ENCODE data around the gene CRYGC.
"Not testable (repeated sequence)": the region's sequence is repeated elsewhere in the genome, so short reads cannot be mapped to it uniquely, and the experiment has no call there.

CRYGC gene

DNA sequence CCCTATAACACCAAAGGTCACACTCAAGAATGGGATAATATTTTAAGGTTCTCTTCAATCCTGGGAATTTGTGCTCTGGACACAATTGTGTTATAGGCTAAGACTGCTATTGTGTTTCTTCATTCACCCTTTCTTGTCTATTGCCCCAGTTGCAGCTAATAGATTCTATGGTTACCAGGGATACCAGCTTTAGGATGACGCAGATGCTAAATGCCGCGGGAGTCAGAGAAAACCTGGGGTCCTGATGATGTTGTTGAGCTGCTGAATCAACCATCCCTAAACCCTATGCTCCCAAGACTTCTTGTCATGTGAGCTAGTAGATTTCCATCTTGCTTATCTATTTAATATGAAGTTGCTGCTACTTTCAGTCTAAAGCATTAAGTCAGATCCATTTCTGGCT, 10.7 kb downstream of the CRYGC start:
- Histone ChIP-seq H3K27ac (ENCODE audit: insufficient read depth, low read length, poor library complexity, severe bottlenecking) (no peak overlapping the region), H3K9me3 (ENCODE audit: control insufficient read depth, low read length) (no peaks in the 10 kb centered on the region), H3K4me1 (ENCODE audit: control insufficient read depth, insufficient read depth, low read length, poor library complexity, severe bottlenecking) (no peaks in the 10 kb centered on the region), H3K4me3 (ENCODE audit: insufficient read depth, low read depth, low read length, poor library complexity, severe bottlenecking) (no peak overlapping the region), H3K36me3 (ENCODE audit: control insufficient read depth, insufficient read depth, low read length) (no peaks in the 10 kb centered on the region), H3K27me3 (replicated peaks; ENCODE audit: control insufficient read depth, insufficient read depth, low read length, poor library complexity, severe bottlenecking) (no peaks in the 10 kb centered on the region)
- no peak for DNase-seq

DNA sequence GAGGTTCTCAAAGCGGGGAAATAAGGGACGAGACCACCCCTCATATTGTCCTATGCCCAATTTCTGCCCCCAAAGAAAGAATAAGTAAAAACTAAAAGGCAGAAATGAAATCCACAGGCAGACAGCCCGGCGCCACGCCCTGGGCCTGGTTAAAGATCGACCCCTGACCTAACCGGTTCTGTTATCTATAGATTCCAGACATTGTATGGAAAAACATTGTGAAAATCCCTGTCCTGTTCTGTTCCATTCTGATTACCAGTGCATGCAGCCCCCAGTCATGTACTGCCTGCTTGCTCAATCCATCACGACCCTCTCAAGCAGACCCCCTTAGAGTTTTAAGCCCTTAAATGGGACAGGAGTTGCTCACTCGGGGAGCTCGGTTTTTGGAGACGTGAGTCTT, 12.2 kb downstream of the CRYGC start:
- not testable (repeated sequence) for H3K9me3 ChIP-seq (ENCODE audit: control insufficient read depth, low read length); DNase-seq; H3K27me3 ChIP-seq (replicated peaks; ENCODE audit: control insufficient read depth, insufficient read depth, low read length, poor library complexity, severe bottlenecking); H3K4me1 ChIP-seq (ENCODE audit: control insufficient read depth, insufficient read depth, low read length, poor library complexity, severe bottlenecking); H3K36me3 ChIP-seq (ENCODE audit: control insufficient read depth, insufficient read depth, low read length); H3K4me3 ChIP-seq (ENCODE audit: insufficient read depth, low read depth, low read length, poor library complexity, severe bottlenecking); H3K27ac ChIP-seq (ENCODE audit: insufficient read depth, low read length, poor library complexity, severe bottlenecking)

DNA sequence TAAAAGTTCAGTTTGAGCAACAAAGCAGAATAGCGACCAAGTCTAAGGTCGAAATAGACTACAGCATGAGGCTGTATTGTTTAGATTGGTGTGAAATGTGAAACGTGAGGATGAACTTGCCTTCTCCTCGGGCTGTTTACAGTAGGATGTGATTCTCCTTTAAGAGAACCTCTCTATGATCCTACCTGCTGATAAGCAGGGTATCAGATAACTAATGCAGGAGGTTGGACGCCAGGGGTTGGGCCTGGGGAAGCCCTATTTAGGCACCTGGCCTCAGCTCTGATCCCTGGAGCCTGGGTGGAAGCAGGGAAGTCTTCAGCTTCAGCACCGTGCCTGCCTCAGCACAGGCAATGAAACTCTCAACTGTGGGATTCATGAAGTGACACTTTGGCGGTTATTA, 16.7 kb downstream of the CRYGC start:
- no peaks in the 10 kb centered on the region for H3K36me3 ChIP-seq (ENCODE audit: control insufficient read depth, insufficient read depth, low read length)
- H3K4me3 ChIP-seq (ENCODE audit: insufficient read depth, low read depth, low read length, poor library complexity, severe bottlenecking), result no peak overlapping the region
- H3K9me3 ChIP-seq (ENCODE audit: control insufficient read depth, low read length), result no peaks in the 10 kb centered on the region
- H3K4me1 ChIP-seq (ENCODE audit: control insufficient read depth, insufficient read depth, low read length, poor library complexity, severe bottlenecking), result no peaks in the 10 kb centered on the region
- H3K27me3 ChIP-seq (replicated peaks; ENCODE audit: control insufficient read depth, insufficient read depth, low read length, poor library complexity, severe bottlenecking), result no peaks in the 10 kb centered on the region
- DNase-seq, result no peak
- H3K27ac ChIP-seq (ENCODE audit: insufficient read depth, low read length, poor library complexity, severe bottlenecking), result no peak overlapping the region

DNA sequence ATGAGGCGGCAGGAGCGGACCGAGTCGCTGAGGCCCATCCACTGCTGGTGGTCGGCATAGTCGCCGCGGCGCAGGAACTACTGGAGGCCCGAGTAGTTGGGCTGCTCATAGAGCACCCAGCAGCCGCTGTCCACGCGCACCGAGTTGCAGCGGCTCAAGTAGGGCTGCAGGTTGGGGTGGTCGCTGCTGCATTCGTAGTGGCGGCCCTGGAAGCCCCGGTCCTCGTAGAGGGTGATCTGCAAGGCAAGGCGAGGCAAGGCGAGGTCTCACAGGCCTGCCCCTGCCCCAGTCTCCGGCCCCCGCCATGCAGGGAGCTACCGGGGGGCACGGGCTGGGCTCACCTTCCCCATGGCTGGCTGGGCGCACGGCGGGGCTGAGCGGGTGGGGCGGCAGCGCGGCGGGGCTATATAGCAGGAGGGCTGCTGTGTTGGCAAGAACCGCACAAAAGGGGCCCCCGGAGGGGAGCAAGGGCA, 17.3 kb downstream of the CRYGC start:
- H3K9me3 ChIP-seq (ENCODE audit: control insufficient read depth, low read length); H3K4me1 ChIP-seq (ENCODE audit: control insufficient read depth, insufficient read depth, low read length, poor library complexity, severe bottlenecking); DNase-seq; H3K27me3 ChIP-seq (replicated peaks; ENCODE audit: control insufficient read depth, insufficient read depth, low read length, poor library complexity, severe bottlenecking); H3K4me3 ChIP-seq (ENCODE audit: insufficient read depth, low read depth, low read length, poor library complexity, severe bottlenecking); H3K36me3 ChIP-seq (ENCODE audit: control insufficient read depth, insufficient read depth, low read length); H3K27ac ChIP-seq (ENCODE audit: insufficient read depth, low read length, poor library complexity, severe bottlenecking): not testable (repeated sequence)

DNA sequence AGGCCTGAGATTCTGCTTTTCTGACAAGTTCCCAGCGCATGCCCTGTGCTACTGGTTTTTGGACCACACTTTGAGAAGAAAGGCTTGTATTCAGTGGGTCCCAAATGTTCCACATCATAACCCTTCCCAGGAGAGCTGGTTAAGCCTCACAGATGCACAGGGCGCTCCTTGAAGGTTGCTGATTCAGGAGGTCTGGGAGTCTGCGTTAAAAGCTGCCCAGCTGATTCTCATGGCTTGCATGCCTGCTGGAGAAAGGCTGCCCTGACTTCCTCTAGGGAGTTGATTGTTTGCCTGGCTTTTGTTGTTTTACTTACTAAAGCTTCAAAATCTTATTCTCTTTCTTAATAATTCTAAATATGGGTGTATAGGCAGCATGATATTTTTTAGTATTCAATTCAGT, 26.0 kb downstream of the CRYGC start:
- no peak overlapping the region for H3K4me3 ChIP-seq (ENCODE audit: insufficient read depth, low read depth, low read length, poor library complexity, severe bottlenecking)
- H3K9me3 ChIP-seq (ENCODE audit: control insufficient read depth, low read length), result no peaks in the 10 kb centered on the region
- no peak for DNase-seq
- H3K27me3 ChIP-seq (replicated peaks; ENCODE audit: control insufficient read depth, insufficient read depth, low read length, poor library complexity, severe bottlenecking), result no peaks in the 10 kb centered on the region
- H3K27ac ChIP-seq (ENCODE audit: insufficient read depth, low read length, poor library complexity, severe bottlenecking), result no peak overlapping the region
- peaks cover 2% of the 10 kb centered on the region for H3K4me1 ChIP-seq (ENCODE audit: control insufficient read depth, insufficient read depth, low read length, poor library complexity, severe bottlenecking)
- H3K36me3 ChIP-seq (ENCODE audit: control insufficient read depth, insufficient read depth, low read length), result no peaks in the 10 kb centered on the region

DNA sequence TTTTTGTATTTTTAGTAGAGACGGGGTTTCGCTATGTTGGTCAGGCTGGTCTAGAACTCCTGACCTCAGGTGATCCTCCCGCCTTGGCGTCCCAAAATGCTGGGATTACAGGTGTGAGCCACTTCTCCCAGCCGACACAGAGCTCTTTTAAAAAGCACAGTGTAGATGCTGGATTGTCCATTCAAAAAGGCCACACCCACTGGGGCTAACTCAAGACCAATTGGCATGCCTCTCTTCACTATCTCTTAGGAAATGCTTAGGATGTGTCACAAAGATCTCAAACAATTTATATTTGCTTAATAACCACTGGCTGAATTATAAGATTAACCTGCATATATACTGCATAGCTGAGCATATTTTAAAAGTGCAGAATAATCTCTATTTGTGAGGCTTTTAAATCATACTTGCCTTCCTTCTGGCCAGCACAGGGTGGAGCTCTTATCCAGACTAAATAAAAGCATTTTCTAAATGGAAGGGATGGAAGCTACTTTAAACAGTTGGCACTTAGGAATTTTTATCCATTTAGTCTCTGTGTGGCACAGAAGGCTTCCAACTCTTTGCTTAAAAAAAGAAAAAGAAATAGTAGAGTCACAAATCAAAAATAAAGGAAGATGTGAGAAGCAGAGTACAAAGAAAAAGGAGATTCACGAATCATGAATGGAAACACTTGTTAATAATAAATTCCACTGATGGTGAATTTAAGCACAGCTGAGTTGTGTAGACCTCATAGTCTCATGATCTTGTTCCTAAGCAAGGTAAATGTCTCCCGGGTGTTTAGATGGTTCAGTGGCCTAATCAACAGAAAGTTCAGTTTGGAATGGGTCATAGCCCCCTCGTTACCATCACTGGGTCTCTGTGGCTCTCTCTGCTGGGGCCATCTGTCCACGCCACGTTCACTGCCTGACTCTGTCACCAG, 27.7 kb downstream of the CRYGC start:
- H3K4me1 ChIP-seq (ENCODE audit: control insufficient read depth, insufficient read depth, low read length, poor library complexity, severe bottlenecking), result peaks cover 2% of the 10 kb centered on the region
- no peak overlapping the region for H3K27ac ChIP-seq (ENCODE audit: insufficient read depth, low read length, poor library complexity, severe bottlenecking)
- no peak overlapping the region for H3K4me3 ChIP-seq (ENCODE audit: insufficient read depth, low read depth, low read length, poor library complexity, severe bottlenecking)
- no peaks in the 10 kb centered on the region for H3K9me3 ChIP-seq (ENCODE audit: control insufficient read depth, low read length)
- no peaks in the 10 kb centered on the region for H3K27me3 ChIP-seq (replicated peaks; ENCODE audit: control insufficient read depth, insufficient read depth, low read length, poor library complexity, severe bottlenecking)
- H3K36me3 ChIP-seq (ENCODE audit: control insufficient read depth, insufficient read depth, low read length), result no peaks in the 10 kb centered on the region
- DNase-seq, result no peak

DNA sequence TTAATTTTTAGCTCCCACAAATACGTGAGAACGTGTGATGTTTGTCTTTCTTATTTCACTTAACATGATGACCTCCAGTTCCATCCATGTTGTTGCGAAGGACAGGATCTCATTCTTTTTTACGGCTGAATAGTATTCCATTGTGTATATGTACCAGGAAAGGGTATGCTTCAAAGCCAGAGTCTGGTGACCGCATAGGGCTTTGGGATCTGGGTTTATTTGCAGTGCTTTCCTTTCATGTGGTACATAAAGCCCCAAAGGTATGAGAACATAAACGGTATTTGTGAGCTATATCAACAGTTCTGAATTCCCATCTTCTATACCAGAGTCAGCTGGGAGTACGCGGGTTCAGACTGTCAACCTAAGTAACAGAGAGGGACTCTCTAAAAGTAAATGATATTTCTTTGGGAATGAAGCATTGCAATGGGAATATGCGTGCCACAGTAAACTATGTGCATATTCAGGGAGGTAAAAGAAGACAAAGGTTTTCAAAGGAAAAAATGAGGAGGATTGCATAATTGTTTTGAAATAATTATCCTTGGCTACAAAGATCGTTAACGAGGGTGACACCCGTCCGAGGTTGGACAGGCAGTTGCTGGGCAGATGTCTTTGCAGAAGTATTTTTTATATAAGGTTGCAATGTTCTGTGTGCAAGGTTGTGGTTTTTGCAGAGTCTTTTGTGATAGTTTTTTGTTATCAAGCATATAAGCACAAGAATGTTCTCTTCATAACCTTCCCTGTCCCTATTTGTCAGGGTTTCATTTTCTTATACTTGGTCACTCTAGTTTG, 29.8 kb downstream of the CRYGC start:
- no peak overlapping the region for H3K4me3 ChIP-seq (ENCODE audit: insufficient read depth, low read depth, low read length, poor library complexity, severe bottlenecking)
- DNase-seq, result no peak

DNA sequence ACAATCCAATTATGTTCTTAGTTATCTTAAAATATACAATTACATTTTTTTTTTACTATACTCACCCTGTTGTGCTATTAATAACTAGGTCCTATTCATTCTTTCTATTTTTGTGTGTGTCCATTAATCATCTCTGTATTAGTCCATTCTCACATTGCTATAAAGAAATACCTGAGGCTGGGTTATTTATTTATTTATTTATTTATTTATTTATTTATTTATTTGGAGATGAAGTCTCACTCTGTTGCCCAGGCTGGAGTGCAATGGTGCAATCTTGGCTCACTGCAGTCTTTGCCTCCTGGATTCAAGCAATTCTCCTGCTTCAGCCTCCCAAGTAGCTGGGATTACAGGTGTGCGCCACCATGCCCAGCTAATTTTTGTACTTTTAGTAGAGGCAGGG, 30.9 kb downstream of the CRYGC start:
- not testable (repeated sequence) for H3K27ac ChIP-seq (ENCODE audit: insufficient read depth, low read length, poor library complexity, severe bottlenecking); H3K4me1 ChIP-seq (ENCODE audit: control insufficient read depth, insufficient read depth, low read length, poor library complexity, severe bottlenecking); H3K4me3 ChIP-seq (ENCODE audit: insufficient read depth, low read depth, low read length, poor library complexity, severe bottlenecking); H3K36me3 ChIP-seq (ENCODE audit: control insufficient read depth, insufficient read depth, low read length); H3K27me3 ChIP-seq (replicated peaks; ENCODE audit: control insufficient read depth, insufficient read depth, low read length, poor library complexity, severe bottlenecking); H3K9me3 ChIP-seq (ENCODE audit: control insufficient read depth, low read length); DNase-seq

More for the DNA sequence above, 29.8 kb downstream of the CRYGC start:
- peaks cover 2% of the 10 kb centered on the region for H3K4me1 ChIP-seq (ENCODE audit: control insufficient read depth, insufficient read depth, low read length, poor library complexity, severe bottlenecking)
- no peaks in the 10 kb centered on the region for H3K9me3 ChIP-seq (ENCODE audit: control insufficient read depth, low read length)
- H3K36me3 ChIP-seq (ENCODE audit: control insufficient read depth, insufficient read depth, low read length), result no peaks in the 10 kb centered on the region
- no peaks in the 10 kb centered on the region for H3K27me3 ChIP-seq (replicated peaks; ENCODE audit: control insufficient read depth, insufficient read depth, low read length, poor library complexity, severe bottlenecking)
- no peak overlapping the region for H3K27ac ChIP-seq (ENCODE audit: insufficient read depth, low read length, poor library complexity, severe bottlenecking)

DNA sequence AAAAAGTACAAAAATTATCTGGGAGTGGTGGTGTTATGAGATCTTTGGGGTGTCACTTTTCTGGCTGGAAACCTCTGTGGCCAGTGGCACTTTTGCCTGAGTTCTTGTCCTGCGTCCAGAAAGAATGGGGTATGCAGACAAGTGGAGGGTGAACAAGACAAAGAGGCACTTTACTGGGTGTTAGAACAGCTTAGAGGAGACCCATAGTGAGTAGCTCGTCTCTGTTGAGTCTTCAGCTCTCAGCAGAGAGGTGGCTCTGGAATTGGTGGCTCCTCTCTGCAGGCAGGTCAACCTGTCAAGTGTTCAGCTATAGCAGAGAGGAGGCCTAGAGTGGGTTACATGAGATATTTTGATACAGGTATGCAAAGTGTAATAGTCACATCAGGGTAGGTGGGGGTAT, 31.4 kb downstream of the CRYGC start:
- DNase-seq, result no peak
- Histone ChIP-seq H3K9me3 (ENCODE audit: control insufficient read depth, low read length) (no peaks in the 10 kb centered on the region), H3K4me3 (ENCODE audit: insufficient read depth, low read depth, low read length, poor library complexity, severe bottlenecking) (no peak overlapping the region), H3K27me3 (replicated peaks; ENCODE audit: control insufficient read depth, insufficient read depth, low read length, poor library complexity, severe bottlenecking) (no peaks in the 10 kb centered on the region), H3K27ac (ENCODE audit: insufficient read depth, low read length, poor library complexity, severe bottlenecking) (no peak overlapping the region), H3K4me1 (ENCODE audit: control insufficient read depth, insufficient read depth, low read length, poor library complexity, severe bottlenecking) (peaks cover 2% of the 10 kb centered on the region), H3K36me3 (ENCODE audit: control insufficient read depth, insufficient read depth, low read length) (no peaks in the 10 kb centered on the region)

DNA sequence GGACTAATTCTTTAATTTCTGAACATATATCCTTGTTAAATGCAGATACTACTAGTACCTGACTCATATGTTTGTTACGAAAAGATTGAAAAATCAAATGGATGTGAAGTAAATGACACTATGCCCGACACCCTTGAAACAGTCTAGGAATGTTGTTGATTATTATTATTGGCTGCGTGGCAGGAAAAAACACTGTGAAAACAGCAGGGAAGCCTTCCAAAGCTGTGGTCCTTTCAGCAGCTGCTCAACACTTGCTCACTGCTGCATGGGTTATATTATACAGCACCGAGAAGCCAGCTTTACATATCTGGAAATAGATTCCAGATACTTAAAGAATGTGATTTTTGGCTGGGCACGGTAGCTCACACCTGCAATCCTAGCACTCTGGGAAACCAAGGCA, 31.8 kb downstream of the CRYGC start:
- Histone ChIP-seq H3K4me3 (ENCODE audit: insufficient read depth, low read depth, low read length, poor library complexity, severe bottlenecking) (no peak overlapping the region), H3K27me3 (replicated peaks; ENCODE audit: control insufficient read depth, insufficient read depth, low read length, poor library complexity, severe bottlenecking) (no peaks in the 10 kb centered on the region), H3K4me1 (ENCODE audit: control insufficient read depth, insufficient read depth, low read length, poor library complexity, severe bottlenecking) (peaks cover 2% of the 10 kb centered on the region), H3K9me3 (ENCODE audit: control insufficient read depth, low read length) (no peaks in the 10 kb centered on the region), H3K36me3 (ENCODE audit: control insufficient read depth, insufficient read depth, low read length) (no peaks in the 10 kb centered on the region), H3K27ac (ENCODE audit: insufficient read depth, low read length, poor library complexity, severe bottlenecking) (no peak overlapping the region)
- no peak for DNase-seq
